K562 (cell line): Measurements from ENCODE around the gene HSF5. TPM values are rescaled to one million over a fixed set of nuclear protein-coding genes. Genes with fewer than 3 reads are reported as not detected.

ENCODE experiments used
- ARID1B ChIP-seq: fragments of 450-650 bp; IDR thresholded peaks from 2 replicates; pipeline ENCODE4 v1.6.1; 2016; ENCODE audit warnings: antibody characterized with exemption, mild to moderate bottlenecking, inconsistent platforms
- ARID3B ChIP-seq: fragments of 250-450 bp; sonication (Bioruptor Pico); IDR thresholded peaks from 2 replicates; pipeline ENCODE4 v1.4.0; 2020; ENCODE audit warnings: borderline replicate concordance
- BRD4 ChIP-seq: fragments of 200-600 bp; sonication (generic); IDR thresholded peaks from 2 replicates; pipeline ENCODE4 v1.6.1; 2017; ENCODE audit warnings: inconsistent platforms
- CAMTA2 ChIP-seq: fragments of 250-450 bp; sonication (Bioruptor Pico); conservative IDR thresholded peaks from 2 replicates; pipeline ENCODE4 v1.5.1; 2022
- EP300 ChIP-seq: IDR thresholded peaks from 2 replicates; pipeline ENCODE4 v1.6.1; 2012; ENCODE audit warnings: low read length, improper control_type of control experiment
- ETV6 ChIP-seq, 3 experiments: fragments of 150-350 bp in 1 of 3; sonication (generic) in 1 of 3; formaldehyde crosslinking in 1 of 3; IDR thresholded peaks; 2 replicates each; pipeline versions ENCODE4 v1.6.1 to v1.8.0; 2014 to 2022; ENCODE audit warnings: borderline replicate concordance in 2 of 3, low read depth in 2 of 3, antibody characterized with exemption in 1 of 3, low read length in 1 of 3, mild to moderate bottlenecking in 1 of 3, missing genetic modification reagents in 1 of 3
- EZH2 ChIP-seq: IDR thresholded peaks from 2 replicates; pipeline ENCODE4 v1.6.1; 2012; ENCODE audit warnings: low read depth, mild to moderate bottlenecking, inconsistent platforms, low read length, borderline replicate concordance
- GATAD2A ChIP-seq: fragments of 450-650 bp; IDR thresholded peaks from 2 replicates; pipeline ENCODE4 v1.6.1; 2017
- HMBOX1 ChIP-seq: sonication (generic); IDR thresholded peaks from 2 replicates; pipeline ENCODE4 v1.6.1; 2016
- MIER1 ChIP-seq: fragments of 450-650 bp; IDR thresholded peaks from 2 replicates; pipeline ENCODE4 v1.6.1; 2016; ENCODE audit warnings: antibody characterized with exemption, mild to moderate bottlenecking, low read depth
- MXI1 ChIP-seq: IDR thresholded peaks from 2 replicates; pipeline ENCODE4 v1.6.1; 2011; ENCODE audit warnings: low read depth, mild to moderate bottlenecking, improper control_type of control experiment, low read length
- MYBL2 ChIP-seq, 2 experiments: fragments of 450-650 bp in 1 of 2; sonication (generic) in 1 of 2; formaldehyde crosslinking in 1 of 2; IDR thresholded peaks; 2 replicates each; pipeline versions ENCODE4 v1.6.1 to v1.8.1; 2017 to 2022; ENCODE audit warnings: borderline replicate concordance in 1 of 2, inconsistent platforms in 1 of 2, low read depth in 1 of 2, mild to moderate bottlenecking in 1 of 2, missing genetic modification reagents in 1 of 2, moderate library complexity in 1 of 2
- NR4A1 ChIP-seq, 2 experiments: fragments of 250-450 bp in 1 of 2; fragments of 450-650 bp in 1 of 2; sonication (Bioruptor Pico) in 1 of 2; IDR thresholded peaks; 2 replicates each; pipeline versions ENCODE4 v1.4.0 to v1.6.1; 2016 to 2020; ENCODE audit warnings: mild to moderate bottlenecking in 2 of 2, missing compliant biosample characterization in 1 of 2, missing genetic modification characterization in 1 of 2, moderate library complexity in 1 of 2
- RFX1 ChIP-seq: fragments of 450-650 bp; IDR thresholded peaks from 2 replicates; pipeline ENCODE4 v1.6.1; 2016; ENCODE audit warnings: mild to moderate bottlenecking, moderate library complexity
- RHOXF2B ChIP-seq: fragments of 250-450 bp; sonication (Bioruptor Pico); conservative IDR thresholded peaks from 2 replicates; pipeline ENCODE4 v1.5.1; 2021
- SMARCA4 ChIP-seq: fragments of 450-650 bp; IDR thresholded peaks from 2 replicates; pipeline ENCODE4 v1.6.1; 2016
- SMARCC2 ChIP-seq: fragments of 450-650 bp; IDR thresholded peaks from 2 replicates; pipeline ENCODE4 v1.6.1; 2017; ENCODE audit warnings: antibody characterized with exemption, moderate library complexity, mild to moderate bottlenecking, low read depth
- THRB ChIP-seq: fragments of 450-650 bp; formaldehyde crosslinking; conservative IDR thresholded peaks from 2 replicates; pipeline ENCODE4 v1.4.0; 2022; ENCODE audit warnings: mild to moderate bottlenecking, missing genetic modification characterization
- ZC3H4 ChIP-seq: sonication (generic); formaldehyde crosslinking; IDR thresholded peaks from 2 replicates; pipeline ENCODE4 v1.9.0; 2021; ENCODE audit warnings: missing genetic modification reagents, borderline replicate concordance
- ZNF140 ChIP-seq: fragments of 250-450 bp; sonication (Bioruptor Pico); IDR thresholded peaks from 2 replicates; pipeline ENCODE4 v1.8.0; 2021; ENCODE audit warnings: moderate library complexity, mild to moderate bottlenecking, inconsistent platforms
- ZNF280B ChIP-seq: fragments of 250-450 bp; sonication (Bioruptor Pico); IDR thresholded peaks from 2 replicates; pipeline ENCODE4 v1.5.1; 2021; ENCODE audit warnings: mild to moderate bottlenecking
- ZNF778 ChIP-seq: fragments of 450-650 bp; formaldehyde crosslinking; IDR thresholded peaks from 2 replicates; pipeline ENCODE4 v1.4.0; 2020; ENCODE audit warnings: mild to moderate bottlenecking, moderate library complexity
- ZNF780A ChIP-seq: fragments of 250-450 bp; sonication (Bioruptor Pico); IDR thresholded peaks from 2 replicates; pipeline ENCODE4 v1.5.0; 2021; ENCODE audit warnings: mild to moderate bottlenecking
- polyA plus RNA-seq, 8 experiments: library from polyadenylated mRNA; depleted of rRNA in 4 of 8; stranded (reverse) in 5 of 8; unstranded in 3 of 8; fragments of >200 nt; fragmentation: Nextera tagmentation in 2 of 8; fragmentation: Illumina TruSeq in 1 of 8; extraction: Ambion mirVana in 2 of 8; extraction: Trizol in 1 of 8; gene quantifications; 2 replicates each; pipeline versions ENCODE4 v1.2.1 to v1.2.3, GENCODE V29; 2011 to 2014; ENCODE audit warnings: inconsistent platforms in 1 of 8, missing spikeins in 1 of 8
- total RNA-seq, 7 experiments: library from RNA; depleted of rRNA in 6 of 7; stranded (reverse); fragments of >200 nt in 6 of 7; fragmentation: Illumina TruSeq in 2 of 7; extraction: Trizol in 2 of 7; gene quantifications; 2 replicates each; pipeline versions ENCODE4 v1.2.1 to v1.2.3, GENCODE V29; 2011 to 2021; ENCODE audit warnings: low replicate concordance in 1 of 7
- TF ChIP-seq, protein P1 (sequence below): fragments of 450-650 bp; IDR thresholded peaks from 2 replicates; pipeline ENCODE4 v1.6.1; 2016; ENCODE audit warnings: low read depth, mild to moderate bottlenecking, moderate library complexity

HSF5 gene
- total and polyA plus RNA-seq, 9 of the 15 experiments (the other 6 are each of a cell fraction or from before 2014, with no cell fraction given) = 0.04 TPM; not detected in 8

DNA sequence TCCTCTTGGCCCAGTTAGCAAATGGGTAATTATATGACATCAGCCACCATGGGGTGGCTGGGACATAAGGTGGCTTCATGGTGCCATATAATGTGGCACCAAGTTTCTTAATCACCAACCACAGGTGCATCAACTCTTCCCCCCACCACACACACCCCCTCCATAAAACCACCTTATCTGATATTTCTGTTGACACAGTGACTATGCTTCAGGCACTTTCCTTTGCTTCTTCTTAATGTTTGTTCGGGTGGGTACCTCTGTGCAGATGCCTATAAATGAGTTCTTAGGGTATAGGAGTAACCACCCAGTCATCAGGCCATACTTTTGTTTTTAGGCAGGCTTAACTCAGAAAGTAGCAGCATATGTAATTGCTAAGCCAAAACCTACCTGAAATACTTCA is 100.4 kb downstream of the HSF5 start (continued):
- TF ChIP-seq ARID3B (CRISPR knock-in tag) (no peak), CAMTA2 (CRISPR knock-in tag) (no peak), BRD4 (no peak), GATAD2A (0 out of 2 replicates have a peak, but pooled peaks have one; percentile 58), ZC3H4 (CRISPR knock-in tag) (no peak), MIER1 (no peak), MYBL2 (IDR thresholded peaks at IDR 0.05; ENCODE audit: low read depth) (no peak), MYBL2 (CRISPR knock-in tag; IDR thresholded peaks at IDR 0.05; ENCODE audit: borderline replicate concordance) (no peak), MXI1 (no peak), NR4A1 (CRISPR knock-in tag; IDR thresholded peaks at IDR 0.05) (no peak), NR4A1 (tag; IDR thresholded peaks at IDR 0.05) (no peak), ZNF778 (CRISPR knock-in tag) (no peak), ZNF140 (CRISPR knock-in tag) (no peak), SMARCC2 (peak; percentile 83), EP300 (peak; percentile 64; the same call in 1 of the 2 replicates), RFX1 (no peak), ZNF280B (CRISPR knock-in tag) (no peak), RHOXF2B (CRISPR knock-in tag) (no peak), HMBOX1 (0 out of 2 replicates have a peak, but pooled peaks have one; percentile 37), THRB (CRISPR knock-in tag) (no peak), ARID1B (peak; percentile 90), ETV6 (IDR thresholded peaks at IDR 0.05; ENCODE audit: borderline replicate concordance in 1 of 2, low read depth in 2 of 2, low read length in 1 of 2) (no peak), ETV6 (CRISPR knock-in tag; IDR thresholded peaks at IDR 0.05; ENCODE audit: borderline replicate concordance) (no peak), ZNF780A (CRISPR knock-in tag) (no peak), EZH2 (no peak), SMARCA4 (peak; percentile 93)
- TF ChIP-seq, protein P1, sequence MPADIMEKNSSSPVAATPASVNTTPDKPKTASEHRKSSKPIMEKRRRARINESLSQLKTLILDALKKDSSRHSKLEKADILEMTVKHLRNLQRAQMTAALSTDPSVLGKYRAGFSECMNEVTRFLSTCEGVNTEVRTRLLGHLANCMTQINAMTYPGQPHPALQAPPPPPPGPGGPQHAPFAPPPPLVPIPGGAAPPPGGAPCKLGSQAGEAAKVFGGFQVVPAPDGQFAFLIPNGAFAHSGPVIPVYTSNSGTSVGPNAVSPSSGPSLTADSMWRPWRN = peak; percentile 25; the same call in 1 of the 2 replicates
